OCI-LY1 (cell line): ENCODE results near the gene ADK.

ENCODE experiments used
- EZH2 ChIP-seq: fragments of 200-600 bp; sonication (generic), shearing (Covaris generic); IDR thresholded peaks from 2 replicates; pipeline ENCODE4 v1.8.0; 2017; ENCODE audit warnings: borderline replicate concordance, mixed run types, mild to moderate bottlenecking, antibody characterized with exemption, low read length, moderate library complexity, mixed read lengths
- TF ChIP-seq, protein P1 (sequence below): fragments of 200-600 bp; sonication (generic), shearing (Covaris generic); IDR thresholded peaks from 2 replicates; pipeline ENCODE4 v1.5.1; 2017; ENCODE audit warnings: mild to moderate bottlenecking, antibody characterized with exemption, low read length, moderate library complexity, mixed read lengths

GRCh38 chr10:74381291-74381853 is 230.4 kb downstream of the ADK start:
- TF ChIP-seq, protein P1, sequence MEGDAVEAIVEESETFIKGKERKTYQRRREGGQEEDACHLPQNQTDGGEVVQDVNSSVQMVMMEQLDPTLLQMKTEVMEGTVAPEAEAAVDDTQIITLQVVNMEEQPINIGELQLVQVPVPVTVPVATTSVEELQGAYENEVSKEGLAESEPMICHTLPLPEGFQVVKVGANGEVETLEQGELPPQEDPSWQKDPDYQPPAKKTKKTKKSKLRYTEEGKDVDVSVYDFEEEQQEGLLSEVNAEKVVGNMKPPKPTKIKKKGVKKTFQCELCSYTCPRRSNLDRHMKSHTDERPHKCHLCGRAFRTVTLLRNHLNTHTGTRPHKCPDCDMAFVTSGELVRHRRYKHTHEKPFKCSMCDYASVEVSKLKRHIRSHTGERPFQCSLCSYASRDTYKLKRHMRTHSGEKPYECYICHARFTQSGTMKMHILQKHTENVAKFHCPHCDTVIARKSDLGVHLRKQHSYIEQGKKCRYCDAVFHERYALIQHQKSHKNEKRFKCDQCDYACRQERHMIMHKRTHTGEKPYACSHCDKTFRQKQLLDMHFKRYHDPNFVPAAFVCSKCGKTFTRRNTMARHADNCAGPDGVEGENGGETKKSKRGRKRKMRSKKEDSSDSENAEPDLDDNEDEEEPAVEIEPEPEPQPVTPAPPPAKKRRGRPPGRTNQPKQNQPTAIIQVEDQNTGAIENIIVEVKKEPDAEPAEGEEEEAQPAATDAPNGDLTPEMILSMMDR = no peak
- TF ChIP-seq EZH2 = no peak
